MM.1S (cell line): ENCODE data around the gene PLD1.

ENCODE experiments used
- DNase-seq: peaks from one replicate; pipeline ENCODE4 v3.0.0-alpha.2; 2015
- H2AFZ ChIP-seq: fragments of 300-600 bp; sonication (generic); 2 replicates; pipeline ENCODE4 v1.6.0; 2016; ENCODE audit warnings: antibody characterized with exemption, low read length
- H3F3A ChIP-seq: fragments of 300-600 bp; sonication (generic); 2 replicates; pipeline ENCODE4 v1.6.1; 2016; ENCODE audit warnings: mild to moderate bottlenecking, antibody characterized with exemption, low read length, moderate library complexity, mixed read lengths; ENCODE audit not compliant: insufficient read depth
- H3K27ac ChIP-seq: fragments of 300-600 bp; sonication (generic); 2 replicates; pipeline ENCODE4 v1.5.1; 2016; ENCODE audit warnings: mild to moderate bottlenecking, low read length
- H3K27me3 ChIP-seq: fragments of 300-600 bp; sonication (generic); replicated peaks from 2 replicates; pipeline ENCODE4 v1.6.0; 2016; ENCODE audit warnings: low read length; ENCODE audit not compliant: insufficient read depth
- H3K36me3 ChIP-seq: fragments of 300-600 bp; sonication (generic); replicated peaks from 2 replicates; pipeline ENCODE4 v1.6.1; 2016; ENCODE audit warnings: mild to moderate bottlenecking, low read length, mixed read lengths; ENCODE audit not compliant: insufficient read depth
- H3K4me1 ChIP-seq: fragments of 300-600 bp; sonication (generic); 2 replicates; pipeline ENCODE4 v1.6.1; 2016; ENCODE audit warnings: low read length, mixed read lengths
- H3K4me2 ChIP-seq: fragments of 300-600 bp; sonication (generic); 2 replicates; pipeline ENCODE4 v1.6.0; 2016; ENCODE audit warnings: low read depth, low read length
- H3K4me3 ChIP-seq: fragments of 300-600 bp; sonication (generic); 2 replicates; pipeline ENCODE4 v1.5.1; 2016; ENCODE audit warnings: low read length, mixed read lengths
- H3K79me2 ChIP-seq: fragments of 300-600 bp; sonication (generic); 2 replicates; pipeline ENCODE4 v1.6.1; 2016; ENCODE audit warnings: mixed run types, low read length, mixed read lengths
- H3K9ac ChIP-seq: fragments of 300-600 bp; sonication (generic); 2 replicates; pipeline ENCODE4 v1.6.1; 2016; ENCODE audit warnings: low read length, mixed read lengths
- H3K9me2 ChIP-seq: fragments of 300-600 bp; sonication (generic); replicated peaks from 2 replicates; pipeline ENCODE4 v1.6.1; 2016; ENCODE audit warnings: mild to moderate bottlenecking, low read length, mixed read lengths; ENCODE audit not compliant: insufficient read depth
- H3K9me3 ChIP-seq: fragments of 300-600 bp; sonication (generic); replicated peaks from 2 replicates; pipeline ENCODE4 v1.6.1; 2016; ENCODE audit warnings: mild to moderate bottlenecking, low read length, mixed read lengths; ENCODE audit not compliant: insufficient read depth
- H4K20me1 ChIP-seq: fragments of 300-600 bp; sonication (generic); 2 replicates; pipeline ENCODE4 v1.6.1; 2016; ENCODE audit warnings: mild to moderate bottlenecking, low read length, moderate library complexity, mixed read lengths; ENCODE audit not compliant: insufficient read depth
- EZH2 ChIP-seq: fragments of 300-600 bp; sonication (generic); optimal IDR thresholded peaks from 2 replicates; pipeline ENCODE3; 2017; ENCODE audit warnings: low read depth, mild to moderate bottlenecking, antibody characterized with exemption, low read length, mixed read lengths
- EZH2phosphoT487 ChIP-seq: fragments of 300-600 bp; sonication (generic); IDR thresholded peaks from 2 replicates; pipeline ENCODE4 v1.6.1; 2018; ENCODE audit warnings: antibody characterized with exemption, low read length
- TF ChIP-seq, protein P1 (sequence below): fragments of 300-600 bp; sonication (generic); IDR thresholded peaks from 2 replicates; pipeline ENCODE4 v1.5.1; 2016; ENCODE audit warnings: antibody characterized with exemption, low read length, mixed read lengths

Gene PLD1

DNA sequence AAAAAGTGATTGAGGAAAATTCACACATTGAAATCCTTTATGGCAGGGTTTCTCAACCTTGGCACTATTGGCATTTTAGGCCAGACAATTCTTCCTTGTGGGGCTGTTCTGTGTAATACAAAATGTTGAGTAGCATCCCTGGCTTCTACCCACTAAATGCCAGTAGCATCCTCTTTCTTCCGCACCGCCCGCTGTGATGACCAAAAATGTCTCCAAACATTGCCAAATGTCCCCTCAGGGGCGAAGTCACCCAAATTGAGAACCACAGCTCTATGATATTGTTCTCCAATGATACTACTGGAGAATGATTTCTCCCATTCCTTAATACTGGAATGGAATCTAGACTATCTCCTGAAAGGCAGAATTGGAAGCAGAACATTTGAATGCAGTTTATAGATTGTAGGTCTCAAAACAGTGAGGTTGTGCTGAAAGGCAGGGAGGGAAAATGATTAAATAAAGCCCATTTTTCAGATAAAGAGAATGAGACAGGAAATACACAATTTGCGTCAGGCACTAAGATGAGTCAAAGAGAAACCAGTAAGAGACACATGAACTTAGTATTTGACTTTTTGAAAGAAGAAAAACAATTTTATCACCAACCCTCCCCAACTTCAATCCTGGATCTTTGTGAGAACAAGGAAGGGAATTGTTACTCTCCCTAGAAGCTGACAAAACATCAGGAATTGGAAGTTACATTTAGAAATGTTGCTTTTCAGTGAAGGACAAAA, 248.5 kb downstream of the PLD1 start:
- Histone ChIP-seq H3K36me3 (no peaks in the 10 kb centered on the region), H3F3A (no peaks in the 10 kb centered on the region), H3K9me2 (no peaks in the 10 kb centered on the region), H2AFZ (no peak overlapping the region), H3K4me1 (no peaks in the 10 kb centered on the region), H3K79me2 (no peaks in the 10 kb centered on the region), H3K27ac (no peak overlapping the region), H3K9me3 (no peaks in the 10 kb centered on the region), H3K4me3 (no peak overlapping the region), H3K4me2 (no peak overlapping the region), H3K9ac (no peak overlapping the region), H3K27me3 (no peaks in the 10 kb centered on the region), H4K20me1 (no peaks in the 10 kb centered on the region)
- DNase-seq, result no peak
- no peak for TF ChIP-seq EZH2
- TF ChIP-seq, protein P1, sequence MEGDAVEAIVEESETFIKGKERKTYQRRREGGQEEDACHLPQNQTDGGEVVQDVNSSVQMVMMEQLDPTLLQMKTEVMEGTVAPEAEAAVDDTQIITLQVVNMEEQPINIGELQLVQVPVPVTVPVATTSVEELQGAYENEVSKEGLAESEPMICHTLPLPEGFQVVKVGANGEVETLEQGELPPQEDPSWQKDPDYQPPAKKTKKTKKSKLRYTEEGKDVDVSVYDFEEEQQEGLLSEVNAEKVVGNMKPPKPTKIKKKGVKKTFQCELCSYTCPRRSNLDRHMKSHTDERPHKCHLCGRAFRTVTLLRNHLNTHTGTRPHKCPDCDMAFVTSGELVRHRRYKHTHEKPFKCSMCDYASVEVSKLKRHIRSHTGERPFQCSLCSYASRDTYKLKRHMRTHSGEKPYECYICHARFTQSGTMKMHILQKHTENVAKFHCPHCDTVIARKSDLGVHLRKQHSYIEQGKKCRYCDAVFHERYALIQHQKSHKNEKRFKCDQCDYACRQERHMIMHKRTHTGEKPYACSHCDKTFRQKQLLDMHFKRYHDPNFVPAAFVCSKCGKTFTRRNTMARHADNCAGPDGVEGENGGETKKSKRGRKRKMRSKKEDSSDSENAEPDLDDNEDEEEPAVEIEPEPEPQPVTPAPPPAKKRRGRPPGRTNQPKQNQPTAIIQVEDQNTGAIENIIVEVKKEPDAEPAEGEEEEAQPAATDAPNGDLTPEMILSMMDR, result no peak
- no peak for TF ChIP-seq EZH2phosphoT487

DNA sequence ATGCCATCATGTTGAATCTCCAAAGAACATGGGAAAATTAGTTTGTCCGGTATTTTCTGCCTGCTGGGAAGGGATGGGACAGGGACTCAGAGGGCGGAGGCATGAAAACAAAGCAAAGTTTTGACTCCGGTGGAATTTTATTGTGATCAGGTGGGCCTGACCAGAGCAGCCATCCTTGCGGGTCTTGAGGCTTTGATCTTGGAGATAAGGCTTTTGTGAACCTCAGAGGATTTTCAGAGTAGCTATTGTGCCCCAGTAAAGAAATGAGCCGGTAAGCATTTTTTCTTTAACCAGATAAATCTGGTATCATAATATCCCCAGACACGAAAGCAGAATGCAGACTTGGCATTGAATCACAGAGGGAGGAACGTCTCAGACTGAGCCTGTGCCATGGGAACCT, 250.7 kb downstream of the PLD1 start:
- Histone ChIP-seq H3F3A (no peaks in the 10 kb centered on the region), H3K9ac (no peak overlapping the region)

DNA sequence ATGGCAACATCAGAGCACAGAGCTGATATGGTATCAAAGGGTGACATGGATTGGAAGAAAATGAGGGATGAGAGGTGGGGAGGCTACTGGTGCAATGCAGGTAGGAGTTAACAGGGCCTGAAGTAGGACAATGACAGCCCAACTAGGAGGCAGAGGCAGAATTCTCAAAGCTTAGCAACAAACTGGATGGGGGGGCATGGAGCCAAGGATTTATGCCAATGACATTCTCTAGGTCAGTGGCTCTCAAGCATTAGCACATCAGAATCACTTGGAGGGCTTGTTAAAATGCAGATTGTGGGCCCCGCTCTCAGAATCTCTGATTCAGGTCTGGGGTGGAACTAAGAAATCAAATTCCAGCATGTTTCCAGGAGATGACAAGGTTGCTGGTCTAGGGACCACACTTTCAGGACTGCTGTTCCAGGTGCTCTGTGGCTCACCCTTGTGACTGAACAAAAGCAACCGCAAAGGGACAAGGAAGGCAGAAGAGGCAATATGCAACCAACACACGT, 252.0 kb downstream of the PLD1 start:
- Histone ChIP-seq H3K4me1 (no peaks in the 10 kb centered on the region), H2AFZ (no peak overlapping the region), H3F3A (no peaks in the 10 kb centered on the region), H4K20me1 (no peaks in the 10 kb centered on the region), H3K36me3 (no peaks in the 10 kb centered on the region), H3K27ac (no peak overlapping the region), H3K79me2 (no peaks in the 10 kb centered on the region), H3K9me2 (no peaks in the 10 kb centered on the region), H3K9ac (no peak overlapping the region), H3K4me2 (no peak overlapping the region), H3K9me3 (no peaks in the 10 kb centered on the region), H3K4me3 (no peak overlapping the region), H3K27me3 (no peaks in the 10 kb centered on the region)
- DNase-seq, result no peak
- TF ChIP-seq, protein P1, result no peak
- no peak for TF ChIP-seq EZH2phosphoT487
- no peak for TF ChIP-seq EZH2

More for the DNA sequence above, 250.7 kb downstream of the PLD1 start:
- Histone ChIP-seq H2AFZ (no peak overlapping the region), H3K9me2 (no peaks in the 10 kb centered on the region), H4K20me1 (no peaks in the 10 kb centered on the region), H3K4me3 (no peak overlapping the region), H3K4me2 (no peak overlapping the region), H3K9me3 (no peaks in the 10 kb centered on the region), H3K79me2 (no peaks in the 10 kb centered on the region), H3K27me3 (no peaks in the 10 kb centered on the region), H3K4me1 (no peaks in the 10 kb centered on the region), H3K36me3 (no peaks in the 10 kb centered on the region), H3K27ac (no peak overlapping the region)
- TF ChIP-seq EZH2phosphoT487 (no peak), EZH2 (no peak)
- TF ChIP-seq, protein P1, result no peak
- DNase-seq, result no peak
